SK-MEL-5 (cell line): ENCODE measurements around the gene GZMM. TPM values are rescaled to one million over a fixed set of nuclear protein-coding genes. Genes with fewer than 3 reads are reported as not detected.

Source experiments
- DNase-seq: peaks from one replicate; pipeline ENCODE4 v3.0.0-alpha.2; 2016; ENCODE audit warnings: low read depth, low spot score
- in situ Hi-C: cut with HindIII; loops from 2 replicates; pipeline ENCODE4 v1.10.0; 2016; ENCODE audit warnings: low sequenced_read_pairs, high pct_unique_total_duplicates, low pct_unique_long_range_greater_than_20kb
- polyA plus RNA-seq, 2 experiments: library from polyadenylated mRNA; depleted of rRNA; stranded (reverse); fragments of >200 nt; gene quantifications; 2 replicates each; pipeline ENCODE4 v1.2.3, GENCODE V29; 2015
- total RNA-seq: library from RNA; depleted of rRNA; stranded (reverse); fragments of >200 nt; shearing (Covaris generic); gene quantifications from 2 replicates; pipeline ENCODE4 v1.2.3, GENCODE V29; 2014; rRNA removed

GZMM gene
- total RNA-seq: 0.21 and 1.1 TPM in 2 replicates
- polyA plus RNA-seq (2015; cell fraction: cytosol; rRNA removed): 0.10 and 0.77 TPM in 2 replicates
- 0.75 TPM in 1 of 2 replicates, not detected in the other for polyA plus RNA-seq (2015; cell fraction: nucleus; rRNA removed)

- in situ Hi-C loops: no loop called here
- DNase-seq: no peak
Observed at GRCh38 chr19:543910-544608, at the start of gene GZMM. Gene GZMM (plus strand): TSS chr19:544053. CDS start chr19:544072, 19 bp downstream.

GRCh38 chr19:494171-495080 is 49.4 kb upstream of the GZMM start:
- in situ Hi-C loops: no loop called here
- DNase-seq: no peak

- in situ Hi-C loops: no loop called here
- DNase-seq: no peak
Observed at GRCh38 chr19:495081-495401, 48.8 kb upstream of the GZMM start.

- DNase-seq: peak; percentile 17
- in situ Hi-C loops: no loop called here
Observed at GRCh38 chr19:495402-496111, 48.3 kb upstream of the GZMM start.

- in situ Hi-C loops: no loop called here
- DNase-seq: no peak
Observed at GRCh38 chr19:496112-496665, 47.7 kb upstream of the GZMM start, which contains the start of gene MADCAM1. Gene MADCAM1 (plus strand): TSS chr19:496486. CDS start chr19:496500, 14 bp downstream.

- no peak for DNase-seq
- in situ Hi-C loops: no loop called here
Observed at GRCh38 chr19:496986-497385, 46.9 kb upstream of the GZMM start.

- in situ Hi-C loops: no loop called here
- DNase-seq: no peak
Observed at GRCh38 chr19:497491-497868, 46.4 kb upstream of the GZMM start.

- no peak for DNase-seq
- in situ Hi-C loops: no loop called here
Observed at GRCh38 chr19:497869-498510, 45.9 kb upstream of the GZMM start.

GRCh38 chr19:498511-498891 is 45.4 kb upstream of the GZMM start:
- in situ Hi-C loops: no loop called here
- no peak for DNase-seq

GRCh38 chr19:498977-499623 is 44.8 kb upstream of the GZMM start:
- no peak for DNase-seq
- in situ Hi-C loops: no loop called here

GRCh38 chr19:501646-502045 is 42.2 kb upstream of the GZMM start:
- in situ Hi-C loops: no loop called here
- DNase-seq: no peak

- no peak for DNase-seq
- in situ Hi-C loops: no loop called here
Observed at GRCh38 chr19:504616-505015, 39.2 kb upstream of the GZMM start.

GRCh38 chr19:506404-507285 is 37.2 kb upstream of the GZMM start:
- DNase-seq: peak; percentile 99
- in situ Hi-C loops: no loop called here

GRCh38 chr19:507286-508203 is 36.3 kb upstream of the GZMM start, which contains the start of gene TPGS1:
Gene TPGS1 (plus strand): TSS chr19:507497. CDS start chr19:507507, 10 bp downstream.
- in situ Hi-C loops: no loop called here
- peak; percentile 64 for DNase-seq
